ENCODE data around the gene TTC13. TPM values are rescaled to one million over a fixed set of nuclear protein-coding genes. Genes with fewer than 3 reads are reported as not detected.

TTC13 gene
- total RNA-seq, 4 donors from 2014 or later, result 20.4 to 30.1 (median 25.6) TPM

- Histone ChIP-seq H3K27me3 (no peaks in the 10 kb centered on the region), H3K4me3 (no peak overlapping the region), H3K36me3 (peaks cover 0 to 76% (median 0%) of the 10 kb centered on the region in 3 donors), H3K9me3 (no peaks in the 10 kb centered on the region), H3K27ac (no peak overlapping the region), H3K4me1 (peaks cover 0 to 8% (median 0%) of the 10 kb centered on the region in 4 donors)
- no peak for TF ChIP-seq EP300 (IDR thresholded peaks at IDR 0.05)
- no peak for TF ChIP-seq POLR2A (IDR thresholded peaks at IDR 0.05)
- TF ChIP-seq, protein P1, sequence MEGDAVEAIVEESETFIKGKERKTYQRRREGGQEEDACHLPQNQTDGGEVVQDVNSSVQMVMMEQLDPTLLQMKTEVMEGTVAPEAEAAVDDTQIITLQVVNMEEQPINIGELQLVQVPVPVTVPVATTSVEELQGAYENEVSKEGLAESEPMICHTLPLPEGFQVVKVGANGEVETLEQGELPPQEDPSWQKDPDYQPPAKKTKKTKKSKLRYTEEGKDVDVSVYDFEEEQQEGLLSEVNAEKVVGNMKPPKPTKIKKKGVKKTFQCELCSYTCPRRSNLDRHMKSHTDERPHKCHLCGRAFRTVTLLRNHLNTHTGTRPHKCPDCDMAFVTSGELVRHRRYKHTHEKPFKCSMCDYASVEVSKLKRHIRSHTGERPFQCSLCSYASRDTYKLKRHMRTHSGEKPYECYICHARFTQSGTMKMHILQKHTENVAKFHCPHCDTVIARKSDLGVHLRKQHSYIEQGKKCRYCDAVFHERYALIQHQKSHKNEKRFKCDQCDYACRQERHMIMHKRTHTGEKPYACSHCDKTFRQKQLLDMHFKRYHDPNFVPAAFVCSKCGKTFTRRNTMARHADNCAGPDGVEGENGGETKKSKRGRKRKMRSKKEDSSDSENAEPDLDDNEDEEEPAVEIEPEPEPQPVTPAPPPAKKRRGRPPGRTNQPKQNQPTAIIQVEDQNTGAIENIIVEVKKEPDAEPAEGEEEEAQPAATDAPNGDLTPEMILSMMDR (IDR thresholded peaks at IDR 0.05), result no peak
- DNase-seq (ENCODE audit: low spot score in 2 of 2), result no peak
Measured at GRCh38 chr1:230915078-230915477, 63.6 kb downstream of the TTC13 start.

- Histone ChIP-seq H3K9me3 (no peaks in the 10 kb centered on the region), H3K4me3 (no peak overlapping the region), H3K27ac (no peak overlapping the region), H3K36me3 (peaks cover 0 to 76% (median 0%) of the 10 kb centered on the region in 3 donors), H3K27me3 (no peaks in the 10 kb centered on the region), H3K4me1 (peaks cover 0 to 8% (median 0%) of the 10 kb centered on the region in 4 donors)
- WGBS, 2 donors, result 72 to 85% methylated on average over 2 of the region's 2 CpGs
- TF ChIP-seq POLR2A (IDR thresholded peaks at IDR 0.05) (no peak), EP300 (IDR thresholded peaks at IDR 0.05) (no peak)
- TF ChIP-seq, protein P1 (IDR thresholded peaks at IDR 0.05), result no peak
- DNase-seq (ENCODE audit: low spot score in 2 of 2), result no peak
Measured at GRCh38 chr1:230913496-230913895, 65.2 kb downstream of the TTC13 start.

- TF ChIP-seq POLR2A (IDR thresholded peaks at IDR 0.05) (no peak), EP300 (IDR thresholded peaks at IDR 0.05) (no peak)
- TF ChIP-seq, protein P1 (IDR thresholded peaks at IDR 0.05), result no peak
- Histone ChIP-seq H3K9me3 (no peaks in the 10 kb centered on the region), H3K27me3 (no peaks in the 10 kb centered on the region), H3K4me1 (peaks cover 0 to 10% (median 0%) of the 10 kb centered on the region in 4 donors), H3K4me3 (no peak overlapping the region), H3K36me3 (peaks cover 0 to 78% (median 0%) of the 10 kb centered on the region in 3 donors), H3K27ac (no peak overlapping the region)
- DNase-seq (ENCODE audit: low spot score in 2 of 2), result no peak
Measured at GRCh38 chr1:230910755-230911117, 67.9 kb downstream of the TTC13 start.

DNA sequence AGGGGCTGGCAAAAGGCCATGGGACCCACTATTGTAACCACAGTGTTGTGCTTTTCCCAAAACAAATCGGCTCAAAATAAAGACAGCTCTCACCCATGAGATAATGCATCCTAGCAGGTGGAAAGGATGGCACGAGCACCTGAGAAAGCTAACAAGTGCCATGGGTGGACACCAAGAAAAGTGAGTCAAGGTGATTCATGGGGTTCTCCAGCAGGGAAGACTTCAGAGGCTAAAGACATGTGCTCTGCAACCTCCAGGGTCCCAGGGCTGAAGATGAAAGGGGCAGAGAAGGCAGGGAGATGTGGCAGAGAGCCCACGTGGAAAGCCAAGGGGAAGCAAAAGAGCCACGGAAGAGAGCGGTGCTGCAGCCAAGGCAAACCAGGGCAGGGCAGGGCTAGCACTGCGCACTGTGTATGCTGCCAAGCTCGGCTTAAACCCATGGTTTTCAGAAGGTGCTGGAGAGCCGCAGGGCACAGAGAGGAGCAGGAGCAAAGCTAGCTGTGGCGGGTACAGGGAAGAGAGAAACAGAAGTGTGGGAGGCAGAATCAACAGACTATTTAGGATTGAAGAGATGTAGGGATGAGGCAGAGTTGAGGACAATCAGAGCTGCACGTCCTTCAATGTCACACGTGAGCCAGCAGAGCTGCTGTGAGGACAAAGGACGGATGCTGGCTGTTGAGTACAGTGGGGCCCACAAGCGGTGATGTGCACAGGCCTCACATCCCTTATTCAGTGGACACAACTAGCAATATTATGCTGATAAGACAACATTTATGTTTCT, 68.5 kb downstream of the TTC13 start:
- no peak for DNase-seq (ENCODE audit: low spot score in 2 of 2)
- H3K36me3 ChIP-seq, result peaks cover 0 to 75% (median 0%) of the 10 kb centered on the region in 3 donors

More for the DNA sequence above, 68.5 kb downstream of the TTC13 start:
- TF ChIP-seq, protein P1 (IDR thresholded peaks at IDR 0.05), result no peak
- TF ChIP-seq EP300 (IDR thresholded peaks at IDR 0.05) (no peak), POLR2A (IDR thresholded peaks at IDR 0.05) (no peak)
- WGBS, 2 donors, result 80 to 86% methylated on average over 13 of the region's 13 CpGs
- Histone ChIP-seq H3K4me3 (no peak overlapping the region), H3K9me3 (no peaks in the 10 kb centered on the region), H3K4me1 (peaks cover 0 to 14% (median 0%) of the 10 kb centered on the region in 4 donors), H3K27me3 (no peaks in the 10 kb centered on the region), H3K27ac (no peak overlapping the region)

Data from tibial nerve (tissue), 4 donors.